HG02623 (cell line): Measurements from ENCODE around the gene POC1B.

Source experiments
- ATAC-seq: cut with Tn5 transposase; IDR thresholded peaks from one replicate; pipeline ENCODE4 v1.9.1; 2021; ENCODE audit warnings: moderate library complexity; ENCODE audit not compliant: unreplicated experiment

Gene POC1B

GRCh38 chr12:89424389-89424788, 101.5 kb downstream of the POC1B start:
- ATAC-seq, result no peak

- ATAC-seq, result no peak
Observed at GRCh38 chr12:89421092-89421835, 104.6 kb downstream of the POC1B start.

- no peak for ATAC-seq
Observed at GRCh38 chr12:89418228-89418910, 107.5 kb downstream of the POC1B start.

DNA sequence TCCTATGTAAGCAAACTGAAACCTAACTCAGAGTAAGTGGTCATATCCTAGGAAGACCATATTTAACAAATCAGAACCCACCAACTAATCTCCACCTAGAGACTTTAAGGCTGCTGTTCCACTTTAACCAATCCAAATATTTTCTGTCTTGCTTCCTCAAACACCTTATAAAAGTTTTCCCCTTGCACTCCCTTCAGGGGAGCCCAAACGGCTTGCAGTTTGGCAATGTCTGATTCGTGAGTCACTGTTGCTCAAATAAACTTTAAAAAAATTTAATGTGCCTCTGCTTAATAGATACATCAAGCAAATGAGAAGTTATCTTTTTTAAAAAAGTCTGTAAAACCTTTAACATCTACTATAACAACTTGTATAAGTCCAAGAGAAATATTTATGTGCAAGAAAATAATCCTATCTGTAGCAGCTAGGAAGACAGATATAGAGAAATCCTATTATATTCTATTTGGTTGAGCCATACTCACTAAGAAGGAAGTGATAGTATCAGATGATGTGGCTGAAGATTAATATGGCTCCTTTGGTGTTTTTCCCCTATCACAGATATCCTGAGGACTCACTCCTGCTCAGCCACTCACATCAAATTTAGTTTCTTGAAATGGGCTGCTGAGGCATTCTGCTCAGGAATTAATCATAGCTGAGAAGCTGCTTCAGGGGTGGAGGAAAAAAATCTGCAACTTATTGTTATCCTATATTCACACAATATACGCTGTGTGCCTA, 108.4 kb downstream of the POC1B start:
- no peak for ATAC-seq

DNA sequence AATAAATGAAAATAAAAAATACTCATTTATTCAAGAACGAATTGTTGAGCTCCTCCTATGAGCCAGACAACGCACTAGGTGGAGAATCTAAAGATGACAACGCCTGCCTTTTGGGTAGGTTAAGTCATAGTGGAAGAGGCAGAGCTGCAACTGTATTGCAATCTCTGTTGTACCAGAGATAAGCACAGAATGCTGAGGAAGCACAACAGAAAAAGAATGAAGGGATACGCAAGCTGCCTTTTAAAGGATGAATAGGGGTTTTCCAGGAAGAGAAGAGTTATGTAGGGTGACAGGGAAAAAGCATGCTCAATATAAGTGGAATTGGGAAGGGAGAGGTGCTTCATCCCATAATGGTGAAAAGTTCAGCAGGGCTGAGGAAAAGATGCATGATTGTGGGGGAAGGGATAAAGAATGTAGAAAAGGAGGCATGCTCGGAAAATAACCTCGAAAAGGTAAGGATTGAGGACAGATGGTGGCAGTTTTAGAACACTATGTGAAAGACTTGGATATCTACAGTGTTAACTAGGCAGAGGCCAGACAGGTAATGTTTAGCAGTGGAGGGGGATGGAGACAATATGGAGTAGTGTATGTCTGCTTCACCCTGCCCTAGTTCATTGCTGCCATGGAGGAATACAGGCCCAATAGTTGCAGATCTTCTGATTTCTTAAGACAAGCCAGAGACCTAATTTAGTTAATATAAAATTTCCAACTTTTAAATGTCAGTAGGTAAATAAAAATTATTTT, 109.6 kb downstream of the POC1B start:
- ATAC-seq, result no peak

DNA sequence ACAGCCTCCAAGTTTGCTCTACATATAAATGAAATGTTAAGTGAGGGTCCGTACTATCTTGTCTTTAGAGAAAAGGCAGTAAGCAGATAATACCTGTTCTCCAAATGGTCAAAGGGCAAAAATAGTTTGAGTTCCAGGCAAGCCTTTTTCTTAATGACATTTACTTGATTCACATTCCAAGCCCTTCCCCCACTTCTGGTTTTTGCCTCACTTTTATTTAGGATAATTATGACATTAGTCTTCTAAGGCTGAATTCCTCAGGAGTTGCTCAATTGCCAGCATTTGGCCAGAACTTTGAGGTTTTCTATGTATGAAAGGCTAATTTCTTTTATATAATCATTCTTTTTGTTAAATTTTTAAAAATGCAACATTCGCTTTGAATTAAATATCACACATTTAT, 111.0 kb downstream of the POC1B start:
- ATAC-seq, result no peak

DNA sequence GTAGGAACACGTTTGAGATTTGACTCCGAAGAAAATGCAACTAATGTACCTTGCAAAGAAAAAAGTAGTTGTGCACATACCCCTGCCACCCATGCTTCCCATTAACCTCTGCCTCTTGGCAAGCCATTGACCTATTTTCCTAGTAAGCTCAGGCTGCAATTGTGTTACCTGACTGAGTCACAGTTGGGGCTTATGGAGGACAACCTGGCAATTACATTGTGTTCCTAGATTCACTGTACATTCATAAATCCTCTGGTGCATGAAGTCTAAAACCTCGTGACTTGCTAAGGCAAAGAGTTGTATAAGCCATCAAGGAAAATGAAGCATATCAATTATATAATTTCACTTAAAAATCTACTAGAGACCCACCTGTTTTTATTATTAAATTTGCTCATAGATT, 111.5 kb downstream of the POC1B start:
- no peak for ATAC-seq

GRCh38 chr12:89413234-89413633, 112.6 kb downstream of the POC1B start:
- no peak for ATAC-seq

DNA sequence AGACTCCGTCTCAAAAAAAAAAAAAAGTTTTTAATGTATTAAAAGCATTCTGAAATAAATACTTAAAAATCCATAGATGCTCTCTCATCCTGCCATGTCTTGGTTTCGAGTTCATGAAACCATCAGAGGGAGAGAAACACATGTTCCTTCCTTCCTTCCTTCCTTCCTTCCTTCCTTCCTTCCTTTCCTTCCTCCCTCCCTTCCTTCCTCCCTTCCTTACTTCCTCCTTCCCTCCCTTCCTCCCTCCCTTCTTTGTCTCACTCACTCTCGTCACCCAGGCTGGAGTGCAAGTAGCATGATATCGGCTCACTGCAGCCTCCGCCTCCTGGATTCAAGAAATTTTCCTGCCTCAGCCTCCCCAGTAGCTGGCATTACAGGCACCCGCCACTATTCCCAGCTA, 113.2 kb downstream of the POC1B start:
- ATAC-seq, result no peak

- ATAC-seq, result no peak
Observed at GRCh38 chr12:89411846-89412245, 114.0 kb downstream of the POC1B start.

DNA sequence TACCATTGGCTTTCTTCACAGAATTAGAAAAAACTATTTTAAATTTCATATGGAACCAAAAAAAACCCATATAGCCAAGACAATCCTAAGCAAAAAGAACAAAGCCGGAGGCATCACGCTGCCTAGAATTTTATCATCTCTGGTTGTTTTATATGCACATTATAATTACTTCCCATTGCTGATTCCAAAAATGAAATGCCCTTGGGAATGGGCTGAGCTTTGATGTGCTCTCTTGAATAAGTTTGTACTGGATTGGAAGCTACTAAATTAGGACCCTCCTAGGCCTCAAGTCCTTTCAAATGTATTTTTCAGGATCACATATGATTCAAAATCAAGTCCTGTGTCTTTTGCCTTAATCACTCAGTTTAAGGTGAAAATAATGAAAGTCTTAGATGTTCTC, 114.6 kb downstream of the POC1B start:
- no peak for ATAC-seq

DNA sequence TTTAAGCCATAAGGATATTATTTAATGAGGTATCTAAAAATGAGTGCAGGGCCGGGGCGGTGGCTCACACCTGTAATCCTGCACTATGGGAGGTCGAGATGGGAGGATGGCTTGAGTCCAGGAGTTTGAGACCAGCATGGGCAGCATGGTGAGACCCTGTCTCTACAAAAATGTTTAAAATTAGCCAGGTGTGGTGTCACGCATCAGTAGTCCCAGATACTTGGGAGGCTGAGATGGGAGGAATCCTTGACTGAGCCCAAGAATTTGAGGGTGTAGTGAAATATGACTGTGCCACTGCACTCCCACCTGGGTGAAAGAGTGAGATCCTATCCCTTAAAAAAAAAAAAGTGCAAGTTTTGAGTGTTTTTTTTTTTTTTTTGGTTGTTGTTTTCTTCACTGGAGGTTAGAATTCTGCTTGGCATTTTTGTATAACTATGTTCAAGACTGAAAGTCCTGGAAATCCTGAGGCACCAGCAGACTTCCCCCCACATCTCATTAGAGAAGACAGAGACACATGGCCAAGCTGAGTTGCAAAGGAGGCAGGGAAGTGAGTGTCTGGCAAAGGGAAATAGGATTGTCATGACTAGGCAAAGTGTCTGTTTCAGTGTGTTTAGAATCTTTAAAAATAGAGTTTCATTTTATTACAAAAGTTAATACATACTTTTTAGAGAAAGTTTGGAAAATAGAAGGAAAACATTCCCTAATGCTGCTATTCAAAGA, 120.1 kb downstream of the POC1B start:
- ATAC-seq, result no peak

- ATAC-seq, result no peak
Observed at GRCh38 chr12:89401433-89402058, 124.3 kb downstream of the POC1B start.

DNA sequence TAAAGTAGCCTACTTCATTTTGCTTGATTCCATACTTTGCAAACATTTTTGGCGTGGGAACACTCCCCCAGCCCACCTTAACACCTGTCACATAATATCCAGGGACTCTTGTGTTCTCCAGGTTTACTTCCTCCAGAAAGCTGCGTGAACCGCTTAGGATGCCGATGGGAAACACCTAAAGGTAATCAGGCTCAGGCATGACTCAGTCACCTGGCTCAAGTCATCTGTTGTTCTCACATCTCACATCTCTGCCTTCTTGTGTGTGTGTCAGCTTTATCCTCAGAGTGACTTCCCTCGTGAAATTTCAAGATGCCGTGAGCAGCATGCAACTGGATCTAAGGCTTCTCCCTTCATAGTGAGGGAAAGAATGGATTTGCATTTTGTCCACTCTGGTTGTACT, 125.4 kb downstream of the POC1B start:
- ATAC-seq, result no peak

DNA sequence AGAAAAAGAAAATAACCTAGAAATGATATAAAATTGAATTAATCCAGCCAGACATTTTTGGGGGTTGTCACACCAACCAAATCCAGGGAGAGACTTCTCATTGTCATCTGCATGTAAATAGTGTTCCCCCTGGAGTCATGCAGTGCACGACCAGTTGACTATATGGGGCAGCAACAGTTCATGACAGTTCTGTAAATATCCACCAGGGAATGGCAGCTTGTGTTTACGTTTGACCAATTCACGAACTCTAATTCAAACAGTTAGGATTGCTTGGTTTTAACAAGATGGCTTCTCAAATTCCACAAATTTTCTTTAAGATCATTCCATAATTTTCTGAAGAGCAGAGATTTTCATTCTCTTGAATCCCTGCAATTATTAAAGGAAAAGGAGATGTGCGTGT, 130.1 kb downstream of the POC1B start:
- no peak for ATAC-seq

DNA sequence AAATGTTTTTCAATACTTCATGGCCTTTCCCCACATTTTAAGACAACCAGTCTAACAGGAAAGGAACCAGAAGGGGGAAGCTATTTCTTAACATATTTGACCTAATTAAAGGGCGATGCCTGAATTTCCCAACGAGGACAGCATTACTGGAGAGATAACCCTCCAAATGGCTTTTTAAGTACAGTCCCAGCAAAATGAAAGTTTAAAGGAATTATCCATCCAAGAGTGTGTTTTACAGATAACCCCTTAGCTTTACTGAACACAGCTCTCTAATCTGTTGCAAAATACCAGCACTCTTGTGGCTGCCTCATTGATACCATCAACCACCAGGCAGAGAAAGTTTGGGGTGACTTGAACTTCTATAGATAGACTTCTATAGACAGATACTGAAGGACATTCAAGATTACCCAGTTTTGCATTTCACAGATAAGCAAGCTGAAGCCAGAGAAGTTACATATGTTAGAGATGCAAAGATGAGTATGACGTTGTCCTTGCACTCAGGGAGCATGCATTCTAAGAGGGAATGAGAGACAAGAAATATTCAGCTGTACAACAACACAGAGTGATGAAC, 132.2 kb downstream of the POC1B start:
- no peak for ATAC-seq

DNA sequence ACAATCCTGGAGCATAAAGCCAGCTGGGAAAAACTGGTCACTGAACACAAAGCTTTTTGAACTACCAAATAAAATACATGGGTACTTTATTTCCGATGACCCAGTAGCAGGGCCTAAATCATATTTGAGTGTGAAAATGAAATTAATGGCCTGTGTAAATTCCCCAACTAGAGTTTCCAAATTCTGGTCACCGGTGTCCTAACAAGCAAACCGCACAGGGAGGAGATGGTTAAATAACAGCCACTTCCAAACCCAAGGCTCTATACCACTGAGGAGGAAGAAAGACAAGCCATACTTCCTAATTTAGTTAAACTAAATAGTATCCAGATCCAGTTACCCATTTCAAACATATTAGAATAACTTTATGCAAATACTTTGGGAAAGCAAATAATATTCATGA, 133.5 kb downstream of the POC1B start:
- no peak for ATAC-seq

GRCh38 chr12:89391726-89392336, 134.0 kb downstream of the POC1B start:
- no peak for ATAC-seq
